GM21528 (cell line): ENCODE measurements around the gene CCDC18.
"Not testable (repeated sequence)": the region's sequence is repeated elsewhere in the genome, so short reads cannot be mapped to it uniquely, and the experiment has no call there.

ENCODE experiments used
- ATAC-seq: cut with Tn5 transposase; IDR thresholded peaks from one replicate; pipeline ENCODE4 v1.9.1; 2021; ENCODE audit warnings: mild to moderate bottlenecking, moderate library complexity; ENCODE audit not compliant: unreplicated experiment, low FRiP score

Gene CCDC18

DNA sequence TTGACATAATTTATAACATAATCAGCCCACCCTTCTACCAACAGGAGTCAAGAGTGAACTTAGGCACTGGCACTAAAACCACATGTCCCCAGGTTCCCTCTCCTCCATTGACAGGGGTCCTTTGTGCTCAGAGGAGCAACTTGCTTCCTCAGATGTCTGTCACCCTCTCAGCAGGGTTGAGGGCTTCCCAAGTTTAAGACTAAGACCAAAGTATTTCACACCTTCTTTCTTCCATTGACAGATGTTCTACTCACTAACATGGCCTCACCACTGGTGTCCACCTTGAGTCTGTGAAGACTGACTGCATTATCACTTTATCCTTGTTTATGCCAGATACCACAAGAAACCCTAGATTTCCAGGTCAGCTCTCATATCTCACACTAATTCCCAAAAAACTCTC is 56.5 kb downstream of the CCDC18 start:
- ATAC-seq = no peak

GRCh38 chr1:93238425-93238824 is 57.9 kb downstream of the CCDC18 start:
- ATAC-seq = no peak

DNA sequence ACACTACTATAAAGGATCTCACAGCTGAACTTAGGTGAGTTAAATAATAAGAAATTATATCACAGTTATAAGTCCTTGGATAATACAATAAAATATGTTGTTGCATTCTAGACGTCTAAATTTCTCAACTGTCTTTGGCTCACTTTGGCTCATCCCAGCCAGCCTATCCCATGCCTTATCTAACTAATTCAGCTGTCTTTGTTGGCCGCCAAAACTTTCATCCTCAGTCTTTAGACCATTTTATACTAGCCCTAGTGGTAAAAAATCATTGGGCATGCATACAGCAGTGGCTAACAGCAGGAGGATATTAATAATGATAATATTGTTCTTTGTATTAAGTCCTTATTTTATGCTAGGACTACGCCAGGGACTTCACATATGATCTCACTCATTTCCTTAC is 59.3 kb downstream of the CCDC18 start:
- ATAC-seq = no peak

DNA sequence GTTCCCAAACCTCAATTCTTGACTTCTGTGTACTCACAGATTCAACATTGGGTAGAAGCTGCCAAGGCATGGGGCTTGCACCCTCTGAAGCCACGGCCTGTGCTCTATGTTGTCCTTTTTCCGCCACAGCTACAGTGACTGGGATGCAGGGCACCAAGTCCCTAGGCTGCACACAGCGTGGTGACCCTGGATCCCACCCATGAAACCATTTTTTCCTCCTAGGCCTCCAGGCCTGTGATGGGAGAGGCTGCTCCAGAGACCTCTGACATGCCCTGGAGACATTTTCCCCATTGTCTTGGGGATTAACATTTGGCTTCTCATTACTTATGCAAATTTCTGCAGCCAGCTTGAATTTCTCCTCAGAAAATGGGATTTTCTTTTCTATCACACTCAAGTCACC is 62.7 kb downstream of the CCDC18 start:
- not testable (repeated sequence) for ATAC-seq

DNA sequence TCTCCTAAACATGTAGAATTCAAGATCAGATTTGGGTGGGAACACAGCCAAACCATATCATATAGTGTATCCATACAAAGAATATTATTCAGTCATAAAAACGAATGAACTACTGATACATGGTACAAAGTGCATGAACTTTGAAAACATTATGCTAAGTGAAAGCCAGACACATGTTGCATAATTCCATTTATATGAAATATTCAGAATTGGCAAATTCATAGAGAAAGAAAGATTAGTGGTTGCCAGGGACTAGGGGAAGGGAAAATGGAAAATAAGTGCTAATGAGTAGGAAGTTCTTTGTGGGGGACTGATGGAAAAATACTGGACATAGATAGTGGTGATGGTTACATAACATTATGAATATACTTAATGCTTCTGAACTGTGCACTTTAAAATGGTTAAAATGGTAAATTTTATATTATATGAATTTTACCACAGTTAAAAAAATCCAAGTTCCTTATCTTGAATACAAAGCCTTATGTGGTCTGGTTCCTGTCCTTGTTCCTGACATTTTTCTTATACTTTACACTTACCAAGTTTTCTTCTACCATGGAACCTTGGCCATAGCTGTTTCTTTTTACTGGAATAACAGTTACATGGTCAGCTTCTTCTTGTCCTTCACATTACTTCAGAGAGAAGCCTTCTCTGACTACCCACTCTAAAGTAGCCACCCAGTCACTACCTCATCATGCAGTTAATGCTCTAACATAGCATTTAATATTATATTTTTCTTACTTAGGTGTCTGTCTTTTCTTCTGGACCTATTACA is 64.0 kb downstream of the CCDC18 start:
- no peak for ATAC-seq

DNA sequence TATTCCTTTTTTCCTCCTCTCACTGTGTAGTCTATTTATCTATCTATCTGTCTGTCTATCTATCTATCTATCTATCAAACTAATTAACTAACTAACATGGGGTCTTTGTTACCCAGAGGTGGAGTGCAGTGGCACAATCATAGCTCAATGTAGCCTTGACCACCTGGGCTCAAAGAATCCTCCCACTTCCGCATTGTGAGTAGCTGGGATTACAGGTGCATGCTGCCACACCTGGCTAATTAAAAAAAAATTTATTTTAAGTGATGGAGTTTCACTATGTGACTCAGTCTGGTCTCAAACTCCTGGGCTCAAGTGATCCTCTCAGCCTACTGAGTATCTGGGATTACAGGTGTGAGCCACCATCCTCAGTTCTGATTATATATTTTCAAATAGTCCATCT is 71.4 kb downstream of the CCDC18 start:
- no peak for ATAC-seq

DNA sequence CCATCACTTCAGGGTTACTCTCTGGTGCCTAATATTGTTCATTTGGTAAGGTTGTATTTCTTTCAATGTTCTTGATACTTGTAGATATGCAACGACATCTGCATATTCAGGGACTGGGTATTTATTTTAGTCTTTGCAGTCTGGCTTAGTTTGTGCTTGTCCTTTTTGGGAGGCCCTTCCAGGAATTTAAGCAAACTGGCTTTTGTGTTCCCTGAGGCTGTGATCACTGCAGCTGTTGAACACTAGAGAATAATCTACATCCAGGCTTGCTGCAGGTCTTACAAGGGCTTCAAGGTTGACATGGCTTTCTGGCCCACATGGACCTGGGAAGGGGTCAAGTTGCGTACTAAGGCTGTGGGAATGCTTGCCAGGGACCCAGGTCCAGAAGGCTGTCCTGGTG is 72.1 kb downstream of the CCDC18 start:
- ATAC-seq = no peak

DNA sequence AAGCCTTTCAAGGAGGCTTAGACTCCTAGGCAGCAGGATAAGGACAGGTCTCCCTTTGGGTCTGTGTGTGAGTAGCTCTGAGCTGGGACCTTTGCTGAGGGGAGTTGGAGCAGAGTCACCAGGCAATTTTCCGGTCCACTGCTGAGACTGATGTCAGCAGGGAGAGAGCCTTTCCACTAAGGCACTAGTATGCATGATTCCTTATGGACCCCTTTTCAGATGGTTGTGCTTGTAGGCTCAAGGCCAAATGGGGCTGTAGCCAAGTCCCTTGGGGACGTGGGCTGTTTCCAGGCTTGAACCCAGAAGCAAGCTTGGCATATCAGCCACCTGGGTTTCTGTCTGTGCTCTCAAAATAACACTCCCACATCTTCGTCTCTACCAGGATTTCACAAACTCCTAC is 73.0 kb downstream of the CCDC18 start:
- ATAC-seq = no peak

DNA sequence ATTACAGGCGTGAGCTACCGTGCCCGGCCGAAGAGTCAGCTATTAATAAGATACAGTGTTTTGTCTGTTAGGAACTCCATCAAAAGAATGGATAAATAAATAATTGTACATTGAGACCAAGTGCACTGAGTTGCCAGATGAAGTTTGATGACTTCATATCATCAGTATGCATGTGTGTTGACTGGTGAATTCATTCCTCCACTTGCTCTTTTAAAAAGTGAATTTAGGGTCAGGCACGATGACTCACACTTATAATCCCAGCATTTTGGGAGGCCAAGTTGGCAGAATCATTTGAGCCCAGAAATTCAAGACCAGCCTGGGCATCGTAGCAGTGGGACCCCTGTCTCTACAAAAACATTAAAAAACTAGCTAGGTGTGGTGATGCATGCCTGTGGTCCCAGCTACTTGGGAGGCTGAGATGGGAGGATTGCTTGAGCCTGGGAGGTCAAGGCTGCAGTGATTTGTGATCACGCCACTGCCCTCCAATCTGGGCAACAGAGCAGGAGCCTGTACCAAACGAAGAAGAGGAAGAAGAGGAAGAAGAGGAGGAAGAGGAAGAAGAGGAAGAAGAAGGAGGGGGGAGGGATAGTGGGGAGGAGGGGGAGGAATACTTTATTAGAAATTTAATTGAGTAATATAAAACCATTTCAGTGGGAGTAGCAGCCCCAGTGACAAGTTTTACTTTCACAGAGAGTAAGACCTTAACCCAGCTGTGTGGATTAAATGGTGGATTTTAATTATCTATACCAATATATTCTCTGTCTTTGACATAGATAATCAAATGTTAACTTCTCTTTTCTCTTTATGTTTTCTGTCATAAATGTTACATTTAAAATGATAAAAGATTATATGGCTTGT is 74.9 kb downstream of the CCDC18 start:
- no peak for ATAC-seq

- no peak for ATAC-seq
Measured at GRCh38 chr1:93256433-93256832, 75.9 kb downstream of the CCDC18 start.

DNA sequence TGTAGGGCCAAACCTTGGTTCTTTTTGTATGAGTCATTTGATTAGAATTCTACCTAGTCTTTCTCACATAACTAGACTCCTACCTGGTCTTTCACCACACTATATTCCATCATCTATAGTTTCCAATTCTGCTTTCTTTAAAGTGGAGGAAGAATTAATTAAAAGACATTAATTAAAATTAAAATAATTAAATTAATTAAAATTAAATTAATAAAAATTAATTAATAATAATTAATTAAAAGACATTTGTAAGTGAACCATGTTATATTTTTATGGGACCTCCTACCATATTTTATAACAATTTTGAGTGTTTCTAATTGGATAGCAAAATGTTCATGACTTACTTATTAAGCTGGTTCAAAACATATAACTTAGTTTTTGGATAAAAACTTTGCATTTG is 77.4 kb downstream of the CCDC18 start:
- ATAC-seq = no peak

DNA sequence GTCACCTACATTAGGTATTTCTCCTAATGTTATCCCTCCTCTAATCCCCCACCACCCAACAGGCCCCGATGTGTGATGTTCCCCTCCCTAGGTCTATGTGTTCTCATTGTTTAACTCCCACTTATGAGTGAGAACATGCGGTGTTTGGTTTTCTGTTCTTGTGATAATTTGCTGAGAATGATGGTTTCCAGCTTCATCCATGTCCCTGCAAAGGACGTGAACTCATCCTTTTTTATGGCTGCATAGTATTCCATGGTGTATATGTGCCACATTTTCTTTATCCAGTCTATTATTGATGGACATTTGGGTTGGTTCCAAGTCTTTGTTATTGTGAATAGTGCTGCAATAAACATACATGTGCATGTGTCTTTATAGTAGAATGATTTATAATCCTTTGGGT is 80.2 kb downstream of the CCDC18 start:
- not testable (repeated sequence) for ATAC-seq

DNA sequence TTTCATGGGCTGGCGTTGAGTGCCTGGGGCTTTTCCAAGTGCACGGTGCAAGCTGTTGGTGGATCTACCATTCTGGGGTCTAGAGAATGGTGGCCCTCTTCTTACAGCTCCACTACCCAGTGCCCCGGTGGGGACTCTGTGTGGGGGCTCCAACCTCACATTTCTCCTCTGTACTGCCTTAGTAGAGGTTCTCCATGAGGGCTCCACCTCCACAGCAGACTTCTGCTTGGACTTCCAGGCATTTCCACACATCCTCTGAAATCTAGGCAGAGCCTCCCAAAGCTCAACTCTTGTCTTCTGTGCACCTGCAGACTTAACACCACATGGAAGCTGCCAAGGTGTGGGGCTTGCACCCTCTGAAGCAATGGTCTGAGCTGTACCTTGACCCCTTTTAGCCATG is 82.1 kb downstream of the CCDC18 start:
- no peak for ATAC-seq

- ATAC-seq = not testable (repeated sequence)
Measured at GRCh38 chr1:93268888-93269287, 88.4 kb downstream of the CCDC18 start.

DNA sequence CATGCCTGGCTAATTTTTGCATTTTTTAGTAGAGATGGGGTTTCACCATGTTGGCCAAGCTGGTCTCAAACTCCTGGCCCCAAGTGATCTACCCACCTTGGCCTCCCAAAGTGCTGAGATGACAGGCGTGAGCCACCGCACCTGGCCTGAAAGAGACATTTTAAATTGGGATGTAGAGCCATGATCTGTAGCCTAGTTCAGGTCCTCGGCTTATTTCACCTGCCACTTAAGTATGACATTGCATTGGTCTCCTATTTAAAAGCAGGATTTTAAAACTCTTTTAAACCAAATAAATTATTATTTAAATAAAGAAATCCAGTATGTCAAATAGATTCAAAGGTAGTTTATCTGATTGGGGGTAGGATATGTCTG is 94.7 kb downstream of the CCDC18 start:
- not testable (repeated sequence) for ATAC-seq

GRCh38 chr1:93275634-93276295 is 95.2 kb downstream of the CCDC18 start:
- no peak for ATAC-seq

DNA sequence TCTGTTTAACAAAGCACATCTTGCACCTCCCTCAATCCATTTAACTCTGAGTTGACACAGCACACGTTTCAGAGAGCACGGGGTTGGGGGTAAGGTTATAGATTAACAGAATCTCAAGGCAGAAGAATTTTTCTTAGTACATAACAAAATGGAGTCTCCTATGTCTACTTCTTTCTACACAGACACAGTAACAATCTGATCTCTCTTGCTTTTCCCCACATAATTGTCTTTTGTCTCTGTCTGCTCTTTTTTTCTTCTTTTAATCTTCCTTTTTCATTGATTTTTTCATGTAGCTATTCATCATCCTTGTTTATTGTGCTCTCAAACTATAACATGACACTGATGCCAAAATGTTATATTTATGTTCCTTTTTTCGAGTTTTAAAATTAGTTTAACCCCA is 97.0 kb downstream of the CCDC18 start:
- ATAC-seq = not testable (repeated sequence)

DNA sequence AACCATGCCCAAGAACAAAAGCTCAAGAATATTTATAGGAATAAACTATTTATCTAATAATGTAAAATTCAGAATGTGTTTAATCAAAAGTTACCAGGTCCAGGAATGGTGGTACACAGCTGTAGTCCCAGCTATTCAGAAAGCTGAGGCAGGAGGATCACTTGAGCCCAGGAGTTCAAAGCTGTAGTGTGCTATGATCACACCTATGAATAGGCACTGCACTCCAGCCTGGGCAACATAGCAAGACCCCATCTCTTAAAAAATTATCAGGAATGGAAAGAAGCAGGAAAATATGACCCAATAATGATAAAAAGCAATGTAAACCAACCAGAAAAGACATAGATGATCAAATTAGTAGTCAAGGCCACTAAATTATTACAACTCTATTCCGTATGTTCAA is 103.0 kb downstream of the CCDC18 start:
- ATAC-seq = no peak

GRCh38 chr1:93288558-93288957 is 108.0 kb downstream of the CCDC18 start:
- ATAC-seq = no peak

- no peak for ATAC-seq
Measured at GRCh38 chr1:93296555-93297154, 116.1 kb downstream of the CCDC18 start.

DNA sequence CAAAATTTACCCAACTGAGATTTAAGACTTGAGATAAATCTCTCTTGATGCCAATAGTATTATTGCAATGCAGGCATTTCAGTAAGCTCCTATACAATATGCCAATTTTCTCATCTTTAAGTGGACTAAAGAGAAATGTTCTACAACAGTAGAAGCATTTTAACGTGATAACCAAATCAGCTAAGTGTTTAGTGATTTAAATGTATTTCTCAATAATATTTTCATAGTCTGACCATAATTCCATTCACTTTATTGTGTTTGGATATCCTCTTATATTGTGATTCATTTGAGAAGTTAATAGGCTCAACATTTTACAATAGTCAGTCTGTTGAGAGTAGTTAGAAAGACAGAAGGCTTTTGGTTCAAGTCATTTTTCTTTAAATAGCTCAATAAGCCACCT is 120.6 kb downstream of the CCDC18 start:
- no peak for ATAC-seq
